Measurements from ENCODE around the gene MVB12B. TPM values are rescaled to one million over a fixed set of nuclear protein-coding genes. Genes with fewer than 3 reads are reported as not detected.

Gene MVB12B
- total and polyA plus RNA-seq, 2 of the 13 experiments (the other 11 are each of a cell fraction or from before 2014, with no cell fraction given), result 12.1 to 30.1 TPM

DNA sequence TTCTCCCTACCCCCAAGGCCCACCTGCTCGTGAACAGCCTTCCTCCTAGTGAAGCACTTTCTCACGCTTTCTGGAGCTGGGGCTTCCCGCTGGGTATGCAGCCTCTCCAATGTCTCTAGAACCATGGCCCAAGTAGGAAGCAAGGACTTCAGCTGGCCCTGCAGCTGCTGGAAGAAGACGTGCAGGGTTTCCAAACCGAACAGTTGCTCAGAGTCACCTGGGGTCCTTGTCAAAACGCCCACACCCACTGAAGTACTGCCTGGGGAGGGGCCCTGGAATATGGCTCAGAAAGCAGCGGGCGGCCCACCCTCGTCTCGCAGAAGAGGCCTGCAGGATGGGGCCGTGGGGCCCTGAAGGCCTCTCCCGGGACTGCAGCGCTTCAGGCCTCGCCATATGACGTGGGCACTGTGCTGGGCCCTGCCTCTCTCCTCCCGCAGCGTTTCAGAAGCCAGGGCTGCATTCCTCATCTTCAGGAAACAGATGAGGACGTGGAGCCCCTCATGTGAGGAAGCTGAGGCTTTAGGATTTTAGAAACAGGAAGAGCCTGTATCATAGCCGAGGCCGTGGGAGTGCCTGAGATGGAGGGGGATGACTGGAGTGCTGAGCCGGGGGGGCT is 171.1 kb downstream of the MVB12B start:
- H3K36me3 ChIP-seq (replicated peaks in 1 of 2; ENCODE audit: control insufficient read depth in 1 of 2, insufficient read depth in 2 of 2, low read length in 2 of 2), result peaks cover 3 to 7% of the 10 kb centered on the region in 2 experiments; a peak in 3 of 5 replicates
- ChIA-PET POLR2A (no interaction called here), CTCF (ENCODE audit: low intra/inter-chr PET ratio, low total read pairs) (no interaction called here)
- H3K4me3 ChIP-seq (replicated peaks in 1 of 3; ENCODE audit: insufficient read depth in 1 of 3, low read depth in 2 of 3, low read length in 3 of 3), result no peak overlapping the region
- FAIRE-seq (no peak), DNase-seq (ENCODE audit: low spot score) (no peak), ATAC-seq (no peak)
- H4K20me1 ChIP-seq (ENCODE audit: insufficient read depth, low read length), result peaks cover 7% of the 10 kb centered on the region; the same call in 1 of the 2 replicates
- H3K4me2 ChIP-seq (ENCODE audit: low read depth, low read length), result no peak overlapping the region
- H3K79me2 ChIP-seq (ENCODE audit: insufficient read depth, low read length), result no peaks in the 10 kb centered on the region
- H3K4me1 ChIP-seq (ENCODE audit: insufficient read depth, low read length), result peaks cover 32% of the 10 kb centered on the region
- 91% methylated on average over 12 of the region's 21 CpGs for WGBS (ENCODE audit: low lambda C conversion rate)
- intact Hi-C loops (cut with micrococcal nuclease; ENCODE audit: unreplicated experiment), result no loop called here
- H3K27me3 ChIP-seq (ENCODE audit: control insufficient read depth in 1 of 2, insufficient read depth in 2 of 2, low read length in 2 of 2), result no peaks in the 10 kb centered on the region
- no peak overlapping the region for H2AFZ ChIP-seq (ENCODE audit: low read length)
- H3K9ac ChIP-seq (ENCODE audit: insufficient read depth, low read depth, low read length), result no peak overlapping the region
- H3K27ac ChIP-seq (ENCODE audit: extremely low read length, insufficient read depth, low read length), result no peak overlapping the region
- BruUV-seq (replicated peaks), result no TSS peak
- in situ Hi-C loops (cut with HindIII; ENCODE audit: extremely low pct_ligation_motif_present, low pct_unique_long_range_greater_than_20kb), result no loop called here
- H3K9me3 ChIP-seq (ENCODE audit: low read length), result no peaks in the 10 kb centered on the region
- TF ChIP-seq, protein P1, sequence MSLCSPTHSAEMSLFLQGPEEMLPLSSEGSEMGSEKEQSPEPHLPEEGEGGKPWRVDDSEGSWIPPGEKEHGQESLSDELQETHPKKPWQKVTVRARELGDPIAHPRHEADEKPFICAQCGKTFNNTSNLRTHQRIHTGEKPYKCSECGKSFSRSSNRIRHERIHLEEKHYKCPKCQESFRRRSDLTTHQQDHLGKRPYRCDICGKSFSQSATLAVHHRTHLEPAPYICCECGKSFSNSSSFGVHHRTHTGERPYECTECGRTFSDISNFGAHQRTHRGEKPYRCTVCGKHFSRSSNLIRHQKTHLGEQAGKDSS (CRISPR knock-in tag; IDR thresholded peaks at IDR 0.05; ENCODE audit: borderline replicate concordance, low read depth), result no peak
- TF ChIP-seq RARG (CRISPR knock-in tag; IDR thresholded peaks at IDR 0.05; ENCODE audit: low read depth) (no peak), ZNF263 (CRISPR knock-in tag; IDR thresholded peaks at IDR 0.05) (no peak), RCOR2 (CRISPR knock-in tag; IDR thresholded peaks at IDR 0.05) (no peak), TAF1 (CRISPR knock-in tag; IDR thresholded peaks at IDR 0.05) (no peak), ZNF496 (CRISPR knock-in tag; IDR thresholded peaks at IDR 0.05; ENCODE audit: insufficient replicate concordance) (no peak), ZZZ3 (CRISPR knock-in tag; IDR thresholded peaks at IDR 0.05; ENCODE audit: borderline replicate concordance) (no peak), AKNA (CRISPR knock-in tag; IDR thresholded peaks at IDR 0.05; ENCODE audit: borderline replicate concordance) (no peak), PAF1 (CRISPR knock-in tag; IDR thresholded peaks at IDR 0.05) (no peak), ZSCAN9 (CRISPR knock-in tag; IDR thresholded peaks at IDR 0.05; ENCODE audit: borderline replicate concordance) (no peak), SRSF9 (IDR thresholded peaks at IDR 0.05; ENCODE audit: borderline replicate concordance, insufficient read depth, low read depth, low read length, poor library complexity, severe bottlenecking) (no peak), POGZ (CRISPR knock-in tag; IDR thresholded peaks at IDR 0.05) (no peak), KLF15 (CRISPR knock-in tag; IDR thresholded peaks at IDR 0.05; ENCODE audit: borderline replicate concordance) (no peak), ZNF652 (CRISPR knock-in tag; IDR thresholded peaks at IDR 0.05; ENCODE audit: borderline replicate concordance, low read depth) (no peak), RBAK (CRISPR knock-in tag; IDR thresholded peaks at IDR 0.05) (no peak), ZNF10 (CRISPR knock-in tag; IDR thresholded peaks at IDR 0.05; ENCODE audit: borderline replicate concordance, low read depth) (no peak)
- TF ChIP-seq, protein P2, sequence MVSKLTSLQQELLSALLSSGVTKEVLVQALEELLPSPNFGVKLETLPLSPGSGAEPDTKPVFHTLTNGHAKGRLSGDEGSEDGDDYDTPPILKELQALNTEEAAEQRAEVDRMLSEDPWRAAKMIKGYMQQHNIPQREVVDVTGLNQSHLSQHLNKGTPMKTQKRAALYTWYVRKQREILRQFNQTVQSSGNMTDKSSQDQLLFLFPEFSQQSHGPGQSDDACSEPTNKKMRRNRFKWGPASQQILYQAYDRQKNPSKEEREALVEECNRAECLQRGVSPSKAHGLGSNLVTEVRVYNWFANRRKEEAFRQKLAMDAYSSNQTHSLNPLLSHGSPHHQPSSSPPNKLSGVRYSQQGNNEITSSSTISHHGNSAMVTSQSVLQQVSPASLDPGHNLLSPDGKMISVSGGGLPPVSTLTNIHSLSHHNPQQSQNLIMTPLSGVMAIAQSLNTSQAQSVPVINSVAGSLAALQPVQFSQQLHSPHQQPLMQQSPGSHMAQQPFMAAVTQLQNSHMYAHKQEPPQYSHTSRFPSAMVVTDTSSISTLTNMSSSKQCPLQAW (CRISPR knock-in tag; IDR thresholded peaks at IDR 0.05), result no peak
